Activated T-helper 1 cell treated with anti-CD3 and anti-CD28 coated beads, Interleukin-12 subunit alpha, Interleukin-12 subunit beta, Interleukin-2, Interleukin-4 antibody, amounts not matched to agents 30 ng/mL and 10 ng/mL and 1 ng/mL, durations not matched to agents 14 hours and 24 hours and 36 hours (primary cell): ENCODE results near the gene PLEKHJ1. TPM values are rescaled to one million over a fixed set of nuclear protein-coding genes. Genes with fewer than 3 reads are reported as not detected.

ENCODE experiments used
- DNase-seq: peaks from one replicate; pipeline ENCODE4 v3.0.0; 2021; ENCODE audit warnings: low spot score
- H3K27ac Mint-ChIP-seq: one replicate; pipeline ENCODE4 v1.8.0; 2021; ENCODE audit warnings: mild to moderate bottlenecking, mixed read lengths
- H3K27me3 Mint-ChIP-seq: one replicate; pipeline ENCODE4 v1.8.0; 2022; ENCODE audit warnings: mild to moderate bottlenecking, moderate library complexity, mixed read lengths; ENCODE audit not compliant: insufficient read depth
- H3K36me3 Mint-ChIP-seq: one replicate; pipeline ENCODE4 v1.8.0; 2021; ENCODE audit warnings: low read depth, mixed read lengths
- H3K4me1 Mint-ChIP-seq: one replicate; pipeline ENCODE4 v1.8.0; 2021; ENCODE audit warnings: low read depth, mixed read lengths
- H3K4me3 Mint-ChIP-seq: one replicate; pipeline ENCODE4 v1.8.0; 2021; ENCODE audit warnings: mild to moderate bottlenecking, moderate library complexity, mixed read lengths
- H3K9me3 Mint-ChIP-seq: one replicate; pipeline ENCODE4 v1.8.0; 2021; ENCODE audit warnings: mixed read lengths
- intact Hi-C: fragments of 100-400 bp; cut with micrococcal nuclease; formaldehyde crosslinking; loops from one replicate; pipeline ENCODE4 v1.15.1; 2024
- total RNA-seq: library from RNA; stranded (reverse); gene quantifications from 2 replicates; pipeline ENCODE4 v1.2.3, GENCODE V29; 2022

The PLEKHJ1 gene
- total RNA-seq, 1 donor from 2014 or later, result 67.5 TPM

GRCh38 chr19:2197270-2197669 is 38.9 kb downstream of the PLEKHJ1 start:
- H3K9me3 Mint-ChIP-seq, result no peaks in the 10 kb centered on the region
- no peak overlapping the region for H3K27ac Mint-ChIP-seq
- H3K4me1 Mint-ChIP-seq, result no peaks in the 10 kb centered on the region
- no peak overlapping the region for H3K4me3 Mint-ChIP-seq
- H3K36me3 Mint-ChIP-seq, result peaks cover 14% of the 10 kb centered on the region
- DNase-seq, result no peak
- H3K27me3 Mint-ChIP-seq, result no peaks in the 10 kb centered on the region
- intact Hi-C loops, result no loop called here

GRCh38 chr19:2195914-2196313 is 40.2 kb downstream of the PLEKHJ1 start:
- Mint-ChIP-seq H3K4me3 (no peak overlapping the region), H3K36me3 (peaks cover 19% of the 10 kb centered on the region), H3K27ac (no peak overlapping the region), H3K27me3 (no peaks in the 10 kb centered on the region), H3K9me3 (no peaks in the 10 kb centered on the region), H3K4me1 (no peaks in the 10 kb centered on the region)
- DNase-seq, result no peak
- intact Hi-C loops, result no loop called here

- H3K36me3 Mint-ChIP-seq, result peaks cover 19% of the 10 kb centered on the region
- intact Hi-C loops, result no loop called here
- H3K4me1 Mint-ChIP-seq, result no peaks in the 10 kb centered on the region
- no peak overlapping the region for H3K4me3 Mint-ChIP-seq
- H3K27me3 Mint-ChIP-seq, result no peaks in the 10 kb centered on the region
- DNase-seq, result no peak
- H3K27ac Mint-ChIP-seq, result no peak overlapping the region
- H3K9me3 Mint-ChIP-seq, result no peaks in the 10 kb centered on the region
Measured at GRCh38 chr19:2195361-2195760, 40.8 kb downstream of the PLEKHJ1 start.

- peaks cover 19% of the 10 kb centered on the region for H3K36me3 Mint-ChIP-seq
- no peaks in the 10 kb centered on the region for H3K9me3 Mint-ChIP-seq
- intact Hi-C loops, result no loop called here
- H3K4me3 Mint-ChIP-seq, result no peak overlapping the region
- no peaks in the 10 kb centered on the region for H3K4me1 Mint-ChIP-seq
- H3K27ac Mint-ChIP-seq, result no peak overlapping the region
- no peaks in the 10 kb centered on the region for H3K27me3 Mint-ChIP-seq
- no peak for DNase-seq
Measured at GRCh38 chr19:2194513-2195078, 41.5 kb downstream of the PLEKHJ1 start.

- no peak for DNase-seq
- Mint-ChIP-seq H3K9me3 (no peaks in the 10 kb centered on the region), H3K36me3 (peaks cover 18% of the 10 kb centered on the region)
Measured at GRCh38 chr19:2193807-2194206, 42.3 kb downstream of the PLEKHJ1 start.

GRCh38 chr19:2192862-2193261 is 43.3 kb downstream of the PLEKHJ1 start:
- Mint-ChIP-seq H3K4me1 (no peaks in the 10 kb centered on the region), H3K9me3 (no peaks in the 10 kb centered on the region), H3K36me3 (peaks cover 20% of the 10 kb centered on the region), H3K4me3 (no peak overlapping the region), H3K27ac (no peak overlapping the region), H3K27me3 (no peaks in the 10 kb centered on the region)
- no peak for DNase-seq
- intact Hi-C loops, result no loop called here

More at GRCh38 chr19:2193807-2194206, 42.3 kb downstream of the PLEKHJ1 start:
- Mint-ChIP-seq H3K27ac (no peak overlapping the region), H3K4me1 (no peaks in the 10 kb centered on the region), H3K4me3 (no peak overlapping the region), H3K27me3 (no peaks in the 10 kb centered on the region)
- intact Hi-C loops, result no loop called here

GRCh38 chr19:2191456-2192310 is 44.4 kb downstream of the PLEKHJ1 start:
- no peak for DNase-seq
- peaks cover 24% of the 10 kb centered on the region for H3K36me3 Mint-ChIP-seq
- peak overlapping the region; percentile 29 for H3K27ac Mint-ChIP-seq
- H3K4me1 Mint-ChIP-seq, result no peaks in the 10 kb centered on the region
- no peaks in the 10 kb centered on the region for H3K9me3 Mint-ChIP-seq
- intact Hi-C loops, result no loop called here
- H3K27me3 Mint-ChIP-seq, result no peaks in the 10 kb centered on the region
- H3K4me3 Mint-ChIP-seq, result no peak overlapping the region

- H3K4me1 Mint-ChIP-seq, result no peaks in the 10 kb centered on the region
- H3K27me3 Mint-ChIP-seq, result no peaks in the 10 kb centered on the region
- H3K27ac Mint-ChIP-seq, result no peak overlapping the region
- H3K9me3 Mint-ChIP-seq, result no peaks in the 10 kb centered on the region
- intact Hi-C loops, result no loop called here
- no peak for DNase-seq
- H3K4me3 Mint-ChIP-seq, result no peak overlapping the region
- peaks cover 26% of the 10 kb centered on the region for H3K36me3 Mint-ChIP-seq
Measured at GRCh38 chr19:2190848-2191455, 45.2 kb downstream of the PLEKHJ1 start.

GRCh38 chr19:2189880-2190279 is 46.2 kb downstream of the PLEKHJ1 start:
- H3K27ac Mint-ChIP-seq, result no peak overlapping the region
- peaks cover 31% of the 10 kb centered on the region for H3K36me3 Mint-ChIP-seq
- no peak for DNase-seq
- H3K27me3 Mint-ChIP-seq, result no peaks in the 10 kb centered on the region
- no peaks in the 10 kb centered on the region for H3K9me3 Mint-ChIP-seq
- intact Hi-C loops, result no loop called here
- H3K4me3 Mint-ChIP-seq, result no peak overlapping the region
- peaks cover 4% of the 10 kb centered on the region for H3K4me1 Mint-ChIP-seq

- Mint-ChIP-seq H3K4me1 (peaks cover 9% of the 10 kb centered on the region), H3K4me3 (no peak overlapping the region), H3K27me3 (no peaks in the 10 kb centered on the region), H3K27ac (peak overlapping the region; percentile 58), H3K9me3 (no peaks in the 10 kb centered on the region), H3K36me3 (peaks cover 39% of the 10 kb centered on the region)
- DNase-seq, result no peak
- intact Hi-C loops, result no loop called here
Measured at GRCh38 chr19:2188708-2189385, 47.3 kb downstream of the PLEKHJ1 start.

GRCh38 chr19:2187159-2187558 is 49.0 kb downstream of the PLEKHJ1 start:
- DNase-seq, result no peak
- Mint-ChIP-seq H3K36me3 (peaks cover 31% of the 10 kb centered on the region), H3K27ac (peak overlapping the region; percentile 52), H3K9me3 (no peaks in the 10 kb centered on the region), H3K27me3 (no peaks in the 10 kb centered on the region), H3K4me3 (no peak overlapping the region), H3K4me1 (peaks cover 9% of the 10 kb centered on the region)
- intact Hi-C loops, result no loop called here

- intact Hi-C loops, result no loop called here
- no peaks in the 10 kb centered on the region for H3K9me3 Mint-ChIP-seq
- H3K36me3 Mint-ChIP-seq, result peaks cover 28% of the 10 kb centered on the region
- no peak overlapping the region for H3K27ac Mint-ChIP-seq
- H3K4me1 Mint-ChIP-seq, result peaks cover 9% of the 10 kb centered on the region
- H3K4me3 Mint-ChIP-seq, result no peak overlapping the region
- no peak for DNase-seq
- no peaks in the 10 kb centered on the region for H3K27me3 Mint-ChIP-seq
Measured at GRCh38 chr19:2186071-2186846, 49.9 kb downstream of the PLEKHJ1 start.
